ENCODE measurements around the gene XRCC6. TPM values are rescaled to one million over a fixed set of nuclear protein-coding genes. Genes with fewer than 3 reads are reported as not detected.

Gene XRCC6
- total RNA-seq, 1 experiment from 2014 or later = 474 TPM

DNA sequence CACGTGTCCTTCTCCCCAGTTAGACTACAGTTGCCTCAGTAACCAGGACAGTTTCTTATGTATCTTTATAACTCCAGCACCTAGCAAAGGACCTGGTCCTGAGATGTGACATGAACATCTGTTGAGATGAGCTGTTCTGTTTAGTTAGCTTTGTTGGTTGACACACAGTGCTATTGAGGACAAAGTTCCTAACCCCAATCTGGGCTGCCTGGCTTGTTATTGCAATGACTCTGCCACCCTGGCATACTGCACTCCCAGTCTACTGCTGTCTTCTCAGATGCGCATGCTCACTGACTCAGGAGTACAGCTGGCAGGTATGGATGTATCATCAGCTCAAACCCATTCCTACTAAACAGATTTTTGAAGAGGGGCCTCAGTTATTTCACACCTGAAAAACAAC lies 7.6 kb upstream of the XRCC6 start (continued):
- TF ChIP-seq, protein P1, sequence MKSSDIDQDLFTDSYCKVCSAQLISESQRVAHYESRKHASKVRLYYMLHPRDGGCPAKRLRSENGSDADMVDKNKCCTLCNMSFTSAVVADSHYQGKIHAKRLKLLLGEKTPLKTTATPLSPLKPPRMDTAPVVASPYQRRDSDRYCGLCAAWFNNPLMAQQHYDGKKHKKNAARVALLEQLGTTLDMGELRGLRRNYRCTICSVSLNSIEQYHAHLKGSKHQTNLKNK (CRISPR knock-in tag; IDR thresholded peaks at IDR 0.05) = no peak

DNA sequence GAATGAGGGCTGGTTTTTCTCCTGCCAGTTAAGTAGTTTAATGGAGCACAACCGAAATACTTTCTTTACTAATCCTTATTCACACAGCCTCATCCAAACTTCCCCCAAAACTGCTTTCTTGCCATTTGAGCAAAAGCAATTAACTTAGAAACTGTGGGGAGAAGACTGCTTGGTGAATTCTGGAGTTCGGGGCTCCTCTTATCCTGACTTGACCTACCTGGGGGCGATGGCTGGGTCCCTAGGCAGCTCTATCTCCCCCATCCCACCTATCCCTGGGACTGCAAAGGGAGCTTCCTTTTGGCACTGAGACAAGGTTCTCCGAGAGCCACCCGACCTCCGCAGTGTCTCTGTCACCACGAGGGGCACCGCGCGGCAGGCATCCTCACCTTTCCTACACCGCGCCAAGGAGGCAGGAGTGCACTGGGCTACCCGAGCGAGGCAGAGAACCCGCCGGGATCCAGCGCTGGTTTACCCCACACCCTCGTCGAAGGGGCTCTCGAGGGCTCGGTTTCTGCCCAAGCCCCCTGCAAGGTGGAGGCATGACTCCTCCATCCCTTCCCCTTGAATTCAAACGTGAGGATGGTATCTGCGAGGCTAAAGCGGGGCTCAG lies 1.0 kb upstream of the XRCC6 start:
- TF ChIP-seq TEAD4 (CRISPR knock-in tag; IDR thresholded peaks at IDR 0.05) (no peak), OVOL2 (CRISPR knock-in tag; IDR thresholded peaks at IDR 0.05; ENCODE audit: borderline replicate concordance) (no peak), TCF7 (CRISPR knock-in tag; IDR thresholded peaks at IDR 0.05; ENCODE audit: low read depth) (no peak), KAT7 (CRISPR knock-in tag; IDR thresholded peaks at IDR 0.05; ENCODE audit: borderline replicate concordance) (no peak), ZNF671 (CRISPR knock-in tag; IDR thresholded peaks at IDR 0.05) (no peak), ZNF138 (CRISPR knock-in tag; conservative IDR thresholded peaks at IDR 0.05) (no peak), PRRX2 (CRISPR knock-in tag; IDR thresholded peaks at IDR 0.05) (no peak), FOXJ3 (CRISPR knock-in tag; IDR thresholded peaks at IDR 0.05; ENCODE audit: borderline replicate concordance) (no peak), CBFB (CRISPR knock-in tag; IDR thresholded peaks at IDR 0.05; ENCODE audit: low read depth) (no peak), SP1 (CRISPR knock-in tag; conservative IDR thresholded peaks at IDR 0.05) (no peak), ZBTB21 (CRISPR knock-in tag; IDR thresholded peaks at IDR 0.05; ENCODE audit: borderline replicate concordance) (no peak)
- TF ChIP-seq, protein P2, sequence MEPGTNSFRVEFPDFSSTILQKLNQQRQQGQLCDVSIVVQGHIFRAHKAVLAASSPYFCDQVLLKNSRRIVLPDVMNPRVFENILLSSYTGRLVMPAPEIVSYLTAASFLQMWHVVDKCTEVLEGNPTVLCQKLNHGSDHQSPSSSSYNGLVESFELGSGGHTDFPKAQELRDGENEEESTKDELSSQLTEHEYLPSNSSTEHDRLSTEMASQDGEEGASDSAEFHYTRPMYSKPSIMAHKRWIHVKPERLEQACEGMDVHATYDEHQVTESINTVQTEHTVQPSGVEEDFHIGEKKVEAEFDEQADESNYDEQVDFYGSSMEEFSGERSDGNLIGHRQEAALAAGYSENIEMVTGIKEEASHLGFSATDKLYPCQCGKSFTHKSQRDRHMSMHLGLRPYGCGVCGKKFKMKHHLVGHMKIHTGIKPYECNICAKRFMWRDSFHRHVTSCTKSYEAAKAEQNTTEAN (CRISPR knock-in tag; IDR thresholded peaks at IDR 0.05) = no peak
- TF ChIP-seq, protein P3, sequence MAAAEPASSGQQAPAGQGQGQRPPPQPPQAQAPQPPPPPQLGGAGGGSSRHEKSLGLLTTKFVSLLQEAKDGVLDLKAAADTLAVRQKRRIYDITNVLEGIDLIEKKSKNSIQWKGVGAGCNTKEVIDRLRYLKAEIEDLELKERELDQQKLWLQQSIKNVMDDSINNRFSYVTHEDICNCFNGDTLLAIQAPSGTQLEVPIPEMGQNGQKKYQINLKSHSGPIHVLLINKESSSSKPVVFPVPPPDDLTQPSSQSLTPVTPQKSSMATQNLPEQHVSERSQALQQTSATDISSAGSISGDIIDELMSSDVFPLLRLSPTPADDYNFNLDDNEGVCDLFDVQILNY (CRISPR knock-in tag; IDR thresholded peaks at IDR 0.05) = no peak
- TF ChIP-seq, protein P4, sequence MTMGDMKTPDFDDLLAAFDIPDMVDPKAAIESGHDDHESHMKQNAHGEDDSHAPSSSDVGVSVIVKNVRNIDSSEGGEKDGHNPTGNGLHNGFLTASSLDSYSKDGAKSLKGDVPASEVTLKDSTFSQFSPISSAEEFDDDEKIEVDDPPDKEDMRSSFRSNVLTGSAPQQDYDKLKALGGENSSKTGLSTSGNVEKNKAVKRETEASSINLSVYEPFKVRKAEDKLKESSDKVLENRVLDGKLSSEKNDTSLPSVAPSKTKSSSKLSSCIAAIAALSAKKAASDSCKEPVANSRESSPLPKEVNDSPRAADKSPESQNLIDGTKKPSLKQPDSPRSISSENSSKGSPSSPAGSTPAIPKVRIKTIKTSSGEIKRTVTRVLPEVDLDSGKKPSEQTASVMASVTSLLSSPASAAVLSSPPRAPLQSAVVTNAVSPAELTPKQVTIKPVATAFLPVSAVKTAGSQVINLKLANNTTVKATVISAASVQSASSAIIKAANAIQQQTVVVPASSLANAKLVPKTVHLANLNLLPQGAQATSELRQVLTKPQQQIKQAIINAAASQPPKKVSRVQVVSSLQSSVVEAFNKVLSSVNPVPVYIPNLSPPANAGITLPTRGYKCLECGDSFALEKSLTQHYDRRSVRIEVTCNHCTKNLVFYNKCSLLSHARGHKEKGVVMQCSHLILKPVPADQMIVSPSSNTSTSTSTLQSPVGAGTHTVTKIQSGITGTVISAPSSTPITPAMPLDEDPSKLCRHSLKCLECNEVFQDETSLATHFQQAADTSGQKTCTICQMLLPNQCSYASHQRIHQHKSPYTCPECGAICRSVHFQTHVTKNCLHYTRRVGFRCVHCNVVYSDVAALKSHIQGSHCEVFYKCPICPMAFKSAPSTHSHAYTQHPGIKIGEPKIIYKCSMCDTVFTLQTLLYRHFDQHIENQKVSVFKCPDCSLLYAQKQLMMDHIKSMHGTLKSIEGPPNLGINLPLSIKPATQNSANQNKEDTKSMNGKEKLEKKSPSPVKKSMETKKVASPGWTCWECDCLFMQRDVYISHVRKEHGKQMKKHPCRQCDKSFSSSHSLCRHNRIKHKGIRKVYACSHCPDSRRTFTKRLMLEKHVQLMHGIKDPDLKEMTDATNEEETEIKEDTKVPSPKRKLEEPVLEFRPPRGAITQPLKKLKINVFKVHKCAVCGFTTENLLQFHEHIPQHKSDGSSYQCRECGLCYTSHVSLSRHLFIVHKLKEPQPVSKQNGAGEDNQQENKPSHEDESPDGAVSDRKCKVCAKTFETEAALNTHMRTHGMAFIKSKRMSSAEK (CRISPR knock-in tag; IDR thresholded peaks at IDR 0.05; ENCODE audit: borderline replicate concordance) = no peak
- DNase-seq (ENCODE audit: low spot score) (peak; percentile 54), ATAC-seq (peak; percentile 19)
- no peaks in the 10 kb centered on the region; the same call in 1 of the 2 replicates for H3K27me3 Mint-ChIP-seq (ENCODE audit: low read depth)
- no peaks in the 10 kb centered on the region for H3K9me3 Mint-ChIP-seq
- H3K27ac Mint-ChIP-seq = peak overlapping the region; percentile 90
- H3K4me3 Mint-ChIP-seq = peak overlapping the region; percentile 94
- POLR2A ChIA-PET = interaction anchor here (1.0 to 1.7 kb wide), 4 partner anchors 31 to 239 kb away, joined by 3 to 10 read pairs (median 4); partner anchors contain the start of genes ACO2, CCDC134, PHF5A and PMM1
- H3K36me3 Mint-ChIP-seq = peaks cover 23% of the 10 kb centered on the region
- CTCF ChIA-PET = interaction anchor here (0.5 to 7.1 kb wide), 8 partner anchors 22 to 583 kb away, joined by 3 to 45 read pairs (median 4); no protein-coding TSS in a partner anchor
- peaks cover 20% of the 10 kb centered on the region for H3K4me1 Mint-ChIP-seq

DNA sequence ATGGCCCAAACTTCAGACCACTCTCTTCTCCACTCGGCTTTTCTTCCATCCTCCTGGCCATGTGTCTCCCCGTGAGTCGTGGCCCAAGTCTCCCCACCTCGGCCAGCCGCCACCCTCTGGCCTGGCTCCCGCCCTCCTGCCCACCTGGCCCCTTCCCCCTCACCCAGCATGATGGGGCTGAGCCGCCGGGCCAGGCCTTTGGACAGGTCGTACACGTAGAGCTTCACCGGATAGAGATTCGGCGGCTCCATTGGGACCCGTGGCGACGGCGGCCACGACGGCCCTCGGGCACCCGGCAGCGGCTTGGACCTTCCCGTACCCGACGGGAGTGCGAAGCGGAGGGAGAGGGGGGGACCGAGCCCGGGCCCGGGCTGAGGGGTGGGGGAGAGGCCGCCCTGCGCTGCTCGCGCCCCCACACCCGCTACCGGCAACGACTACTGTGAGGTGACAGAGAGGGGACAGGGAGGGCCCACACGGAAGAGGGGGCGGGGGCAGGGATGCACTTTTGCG lies 451 bp upstream of the XRCC6 start, which contains the start of gene DESI1:
Gene DESI1, minus strand, starts transcription at position 455 of the 510 bp plus-strand sequence. Its CDS starts 204 bp downstream, at position 251.
- H3K27me3 Mint-ChIP-seq (ENCODE audit: low read depth) = no peaks in the 10 kb centered on the region; the same call in 1 of the 2 replicates
- ChIA-PET CTCF (interaction anchor here (0.8 to 7.1 kb wide), 13 partner anchors 19 to 239 kb away, joined by 3 to 45 read pairs (median 5); partner anchors contain the start of genes ACO2, PHF5A, PMM1 and POLR3H), POLR2A (interaction anchor here (1.0 to 2.0 kb wide), 10 partner anchors 9 to 240 kb away, joined by 3 to 12 read pairs (median 4); partner anchors contain the start of genes ACO2, CCDC134, PHF5A and PMM1)
- peak within 1 kb of the TSS; percentile 99 for H3K27ac Mint-ChIP-seq
- ATAC-seq = peak; percentile 58
- H3K36me3 Mint-ChIP-seq = peaks cover 28% of the 10 kb centered on the region
- H3K4me1 Mint-ChIP-seq = peaks cover 20% of the 10 kb centered on the region
- no peaks in the 10 kb centered on the region for H3K9me3 Mint-ChIP-seq
- peak within 1 kb of the TSS; percentile 94 for H3K4me3 Mint-ChIP-seq
- DNase-seq (ENCODE audit: low spot score) = no peak
- TF ChIP-seq, protein P5, sequence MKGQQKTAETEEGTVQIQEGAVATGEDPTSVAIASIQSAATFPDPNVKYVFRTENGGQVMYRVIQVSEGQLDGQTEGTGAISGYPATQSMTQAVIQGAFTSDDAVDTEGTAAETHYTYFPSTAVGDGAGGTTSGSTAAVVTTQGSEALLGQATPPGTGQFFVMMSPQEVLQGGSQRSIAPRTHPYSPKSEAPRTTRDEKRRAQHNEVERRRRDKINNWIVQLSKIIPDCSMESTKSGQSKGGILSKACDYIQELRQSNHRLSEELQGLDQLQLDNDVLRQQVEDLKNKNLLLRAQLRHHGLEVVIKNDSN (CRISPR knock-in tag; IDR thresholded peaks at IDR 0.05) = no peak; the same call in 1 of the 2 replicates
- TF ChIP-seq, protein P6, sequence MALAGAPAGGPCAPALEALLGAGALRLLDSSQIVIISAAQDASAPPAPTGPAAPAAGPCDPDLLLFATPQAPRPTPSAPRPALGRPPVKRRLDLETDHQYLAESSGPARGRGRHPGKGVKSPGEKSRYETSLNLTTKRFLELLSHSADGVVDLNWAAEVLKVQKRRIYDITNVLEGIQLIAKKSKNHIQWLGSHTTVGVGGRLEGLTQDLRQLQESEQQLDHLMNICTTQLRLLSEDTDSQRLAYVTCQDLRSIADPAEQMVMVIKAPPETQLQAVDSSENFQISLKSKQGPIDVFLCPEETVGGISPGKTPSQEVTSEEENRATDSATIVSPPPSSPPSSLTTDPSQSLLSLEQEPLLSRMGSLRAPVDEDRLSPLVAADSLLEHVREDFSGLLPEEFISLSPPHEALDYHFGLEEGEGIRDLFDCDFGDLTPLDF (CRISPR knock-in tag; IDR thresholded peaks at IDR 0.05) = no peak
- no peak for TF ChIP-seq JUN (CRISPR knock-in tag; IDR thresholded peaks at IDR 0.05)
- no peak for TF ChIP-seq JAZF1 (CRISPR knock-in tag; IDR thresholded peaks at IDR 0.05)
- TF ChIP-seq ZNF232 (CRISPR knock-in tag; IDR thresholded peaks at IDR 0.05) = 0 out of 2 replicates have a peak, but pooled peaks have one; percentile 74
- TF ChIP-seq HMGA2 (CRISPR knock-in tag; IDR thresholded peaks at IDR 0.05) = no peak
- TF ChIP-seq KAT7 (CRISPR knock-in tag; IDR thresholded peaks at IDR 0.05; ENCODE audit: borderline replicate concordance) = no peak
- no peak for TF ChIP-seq SMAD4 (CRISPR knock-in tag; IDR thresholded peaks at IDR 0.05)
